HG03097 (cell line): ENCODE measurements around the gene PBX1.
"Not testable (repeated sequence)": the region's sequence is repeated elsewhere in the genome, so short reads cannot be mapped to it uniquely, and the experiment has no call there.

Source experiments
- ATAC-seq: cut with Tn5 transposase; IDR thresholded peaks from one replicate; pipeline ENCODE4 v1.9.1; 2021; ENCODE audit not compliant: unreplicated experiment, low FRiP score

PBX1 gene

GRCh38 chr1:164588516-164589341, 29.7 kb downstream of the PBX1 start:
- no peak for ATAC-seq

DNA sequence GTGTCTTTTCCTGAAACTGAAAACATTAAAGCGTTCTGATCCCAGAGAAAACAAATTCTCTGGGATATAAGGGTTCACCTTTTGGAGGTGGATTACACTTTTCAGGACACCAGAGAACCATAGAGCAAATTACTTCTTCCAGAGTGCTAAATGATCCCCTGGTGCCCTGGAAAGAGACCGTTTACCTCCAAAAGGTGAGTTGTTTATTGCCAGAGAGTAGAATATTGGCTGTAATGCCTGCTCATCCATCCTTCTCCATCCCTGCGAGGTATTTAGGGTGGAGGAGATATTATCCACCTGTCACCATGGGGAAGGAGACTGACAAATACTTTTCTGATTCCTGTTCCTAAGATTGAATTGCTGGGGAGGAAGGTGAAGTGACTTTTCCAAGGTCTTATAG, 30.4 kb downstream of the PBX1 start:
- ATAC-seq: no peak

DNA sequence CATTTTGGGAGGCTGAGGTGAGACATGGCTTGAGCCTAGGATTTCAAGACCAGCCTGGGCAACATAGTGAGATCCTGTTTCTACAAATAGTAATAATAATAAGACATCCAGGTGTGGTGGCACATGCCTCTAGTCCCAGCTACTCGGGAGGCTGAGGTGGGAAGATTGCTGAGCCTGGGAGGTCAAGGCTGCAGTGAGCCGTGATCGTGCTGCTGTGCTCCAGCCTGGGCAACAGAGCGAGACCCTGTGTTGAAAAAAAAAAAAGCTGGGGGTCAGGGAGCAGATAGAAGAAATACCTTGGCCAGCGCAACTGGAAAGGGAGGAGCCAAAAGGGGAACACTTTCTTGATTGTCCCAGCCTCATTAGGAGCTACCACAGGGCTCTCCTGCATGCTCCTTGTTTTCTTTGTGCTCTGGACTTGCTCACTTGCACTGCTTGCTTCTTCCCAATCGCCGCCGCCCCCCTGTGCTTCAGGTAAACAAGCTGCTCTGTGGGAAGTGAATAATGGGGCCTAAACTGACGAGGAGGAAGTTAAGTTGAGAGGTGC, 31.1 kb downstream of the PBX1 start:
- no peak for ATAC-seq

DNA sequence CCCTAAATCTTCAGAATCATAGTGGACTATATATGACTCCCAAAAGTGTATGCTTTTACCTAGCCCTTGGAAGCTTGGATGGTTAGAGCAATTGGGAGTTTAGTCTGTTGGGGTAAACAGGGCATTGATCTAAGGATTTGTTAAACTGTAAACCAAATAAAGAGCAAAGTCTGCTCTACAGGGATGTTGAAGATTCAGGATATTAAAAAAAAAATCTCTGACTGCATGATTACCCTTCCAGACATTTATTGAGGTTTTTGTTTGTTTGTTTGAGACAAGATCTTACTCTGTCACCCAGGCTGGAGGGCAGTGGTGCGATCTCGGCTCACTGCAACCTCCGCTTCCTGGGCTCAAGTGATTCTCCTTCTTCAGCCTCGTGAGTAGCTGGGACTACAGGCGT, 31.6 kb downstream of the PBX1 start:
- no peak for ATAC-seq

DNA sequence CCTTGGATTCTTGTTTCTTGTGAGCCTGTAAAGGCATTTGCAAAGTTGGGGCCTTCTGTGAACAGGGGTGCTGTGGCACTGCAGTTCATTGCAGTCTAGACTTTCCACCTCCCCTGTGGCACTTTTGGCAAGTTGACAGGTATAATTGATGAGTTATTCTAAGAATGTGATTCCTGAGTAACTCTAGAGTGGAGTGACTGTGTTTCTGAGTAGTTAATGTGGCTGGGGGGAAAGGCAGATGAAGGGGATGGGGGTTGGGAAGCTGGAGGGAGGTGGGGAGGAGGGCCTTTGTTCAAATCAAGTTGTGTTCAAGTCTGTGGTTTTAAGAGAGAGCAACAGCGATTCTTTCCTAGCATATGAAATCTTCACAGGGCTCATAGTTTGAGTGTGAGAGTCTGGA, 32.9 kb downstream of the PBX1 start:
- no peak for ATAC-seq

- no peak for ATAC-seq
These were observed 33.6 kb downstream of the PBX1 start for GRCh38 chr1:164592634-164593033.

- no peak for ATAC-seq
These were observed 36.2 kb downstream of the PBX1 start for GRCh38 chr1:164595212-164595611.

- no peak for ATAC-seq
These were observed 37.2 kb downstream of the PBX1 start for GRCh38 chr1:164596172-164596571.

GRCh38 chr1:164598719-164599118, 39.7 kb downstream of the PBX1 start:
- ATAC-seq: no peak

GRCh38 chr1:164599272-164599671, 40.3 kb downstream of the PBX1 start:
- no peak for ATAC-seq

GRCh38 chr1:164601399-164602100, 42.6 kb downstream of the PBX1 start:
- no peak for ATAC-seq

- no peak for ATAC-seq
These were observed 43.1 kb downstream of the PBX1 start for GRCh38 chr1:164602101-164602422.

- no peak for ATAC-seq
These were observed 43.6 kb downstream of the PBX1 start for GRCh38 chr1:164602480-164603093.

- not testable (repeated sequence) for ATAC-seq
These were observed 44.8 kb downstream of the PBX1 start for GRCh38 chr1:164603805-164604204.

GRCh38 chr1:164604541-164604940, 45.6 kb downstream of the PBX1 start:
- no peak for ATAC-seq

- no peak for ATAC-seq
These were observed 46.5 kb downstream of the PBX1 start for GRCh38 chr1:164605254-164606091.

DNA sequence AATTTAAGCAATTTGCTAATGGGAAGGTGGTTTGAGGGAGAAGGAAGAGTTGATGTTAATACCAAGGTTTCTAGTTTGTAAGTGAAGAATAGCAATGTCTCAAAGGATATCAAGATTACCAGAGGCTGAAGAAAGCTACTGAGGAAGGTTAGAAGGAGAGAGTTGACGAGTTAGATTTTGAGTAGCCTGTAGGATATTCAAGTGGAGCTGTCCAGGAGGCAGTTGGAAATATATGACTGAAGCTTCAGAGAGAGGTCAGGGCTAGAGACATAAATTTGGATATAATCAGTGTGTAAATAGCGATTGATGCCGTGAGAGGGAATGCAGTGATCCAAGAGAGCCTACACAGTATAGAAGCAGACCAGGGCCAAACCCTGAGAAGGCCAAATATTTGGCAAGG, 48.4 kb downstream of the PBX1 start:
- no peak for ATAC-seq

DNA sequence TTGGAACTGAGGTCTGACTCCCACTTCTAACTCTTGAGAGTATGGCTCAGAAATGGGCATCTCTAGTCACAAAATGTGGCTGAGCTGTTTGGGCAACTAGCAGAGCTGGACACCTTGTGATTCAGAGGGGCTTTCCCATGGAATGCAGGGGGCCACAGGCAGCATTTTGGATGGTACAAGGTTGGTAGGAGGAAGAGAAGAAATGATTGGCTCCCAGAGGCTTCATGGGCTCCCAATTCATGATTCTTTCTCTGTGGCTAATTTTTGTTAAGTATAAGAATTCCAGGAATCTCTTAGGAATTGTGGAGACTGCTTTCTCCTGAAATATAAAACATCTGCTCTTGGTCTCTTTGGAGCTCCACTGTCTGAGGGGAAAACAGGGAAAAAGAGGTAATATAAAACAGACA, 49.7 kb downstream of the PBX1 start:
- ATAC-seq: no peak

DNA sequence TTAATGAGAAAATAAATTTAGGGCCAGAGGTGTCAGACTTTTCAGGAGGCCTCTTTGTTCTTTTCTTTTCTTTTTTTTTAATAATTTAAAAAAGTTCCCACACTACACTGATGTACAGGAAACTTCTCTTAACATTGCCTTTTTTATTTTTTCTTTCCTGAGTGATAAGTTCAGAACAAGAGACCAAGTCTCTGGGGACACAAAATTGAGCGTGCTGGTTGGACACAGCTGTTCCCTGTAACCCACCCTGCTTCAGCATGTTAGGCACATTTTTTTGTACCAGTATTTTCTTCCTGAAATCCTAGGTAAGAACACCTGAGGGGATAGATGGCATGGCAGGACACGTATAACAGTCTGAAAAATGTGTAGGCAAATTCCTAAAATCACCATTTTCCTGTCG, 50.1 kb downstream of the PBX1 start:
- no peak for ATAC-seq

DNA sequence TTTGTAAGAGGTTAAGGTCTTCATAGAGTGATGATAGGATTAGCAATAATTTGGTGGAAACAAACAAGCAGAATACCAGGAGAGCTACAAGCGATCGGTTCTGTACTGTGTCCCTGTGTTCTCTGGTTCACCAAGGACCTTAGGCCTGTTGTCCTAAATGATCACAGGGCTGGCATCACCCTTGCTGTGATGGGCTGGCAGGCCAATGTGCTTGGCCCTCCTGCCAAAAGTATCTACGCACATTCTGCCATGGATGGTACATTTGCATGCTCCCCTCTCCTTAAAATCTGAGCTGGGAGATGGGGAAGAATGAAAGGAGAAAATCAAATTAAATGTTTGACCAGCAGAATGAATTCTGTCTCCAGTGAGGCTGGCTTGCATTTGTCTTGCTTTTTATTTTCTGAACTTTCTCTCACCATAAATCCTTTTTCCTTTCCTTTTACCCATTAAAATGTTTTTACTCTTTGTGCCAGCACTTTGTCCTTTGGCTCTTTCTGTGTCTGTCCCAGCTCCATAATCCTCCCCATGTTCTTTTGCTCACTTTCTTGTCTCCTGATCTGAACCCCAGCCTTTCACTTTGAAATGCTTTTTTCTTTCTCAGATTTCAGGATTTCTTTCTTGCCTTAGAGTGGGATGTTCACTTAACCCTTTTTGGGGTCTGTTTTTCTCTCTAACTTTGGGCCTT, 51.7 kb downstream of the PBX1 start:
- ATAC-seq: no peak
